Hepatocyte (in vitro differentiated cells): ENCODE measurements around the gene DPYD. TPM values are rescaled to one million over a fixed set of nuclear protein-coding genes. Genes with fewer than 3 reads are reported as not detected.

Source experiments
- DNase-seq: peaks from one replicate; pipeline ENCODE4 v3.0.0-alpha.2; 2016; ENCODE audit warnings: low spot score
- H2AFZ ChIP-seq: fragments of 200-600 bp; sonication (generic); 2 replicates; pipeline ENCODE4 v1.6.0; 2016; ENCODE audit warnings: antibody characterized with exemption, mild to moderate bottlenecking
- H3K27ac ChIP-seq: fragments of 200-600 bp; sonication (generic); 2 replicates; pipeline ENCODE4 v1.5.1; 2016; ENCODE audit warnings: mild to moderate bottlenecking
- H3K27me3 ChIP-seq: fragments of 200-600 bp; sonication (generic); 2 replicates; pipeline ENCODE4 v1.6.1; 2016
- H3K36me3 ChIP-seq: fragments of 200-600 bp; sonication (generic); replicated peaks from 2 replicates; pipeline ENCODE4 v1.5.1; 2016; ENCODE audit warnings: low read depth; ENCODE audit not compliant: insufficient read depth
- H3K4me1 ChIP-seq: fragments of 200-600 bp; sonication (generic); 2 replicates; pipeline ENCODE4 v1.5.1; 2016; ENCODE audit warnings: mild to moderate bottlenecking, moderate library complexity; ENCODE audit not compliant: insufficient read depth
- H3K4me2 ChIP-seq: fragments of 200-600 bp; sonication (generic); 2 replicates; pipeline ENCODE4 v1.6.0; 2016
- H3K4me3 ChIP-seq: fragments of 200-600 bp; sonication (generic); 2 replicates; pipeline ENCODE4 v1.5.1; 2016; ENCODE audit warnings: mild to moderate bottlenecking
- H3K79me2 ChIP-seq: fragments of 200-600 bp; sonication (generic); 2 replicates; pipeline ENCODE4 v1.6.0; 2017; ENCODE audit warnings: mild to moderate bottlenecking
- H3K9me2 ChIP-seq: fragments of 200-600 bp; sonication (generic); replicated peaks from 2 replicates; pipeline ENCODE4 v1.6.0; 2017; ENCODE audit warnings: mild to moderate bottlenecking; ENCODE audit not compliant: insufficient read depth
- H3K9me3 ChIP-seq: fragments of 200-600 bp; sonication (generic); 2 replicates; pipeline ENCODE4 v1.5.1; 2016; ENCODE audit warnings: low read depth, mild to moderate bottlenecking
- H4K20me1 ChIP-seq: fragments of 200-600 bp; sonication (generic); 2 replicates; pipeline ENCODE4 v1.6.0; 2016; ENCODE audit warnings: mild to moderate bottlenecking; ENCODE audit not compliant: insufficient read depth, poor library complexity, severe bottlenecking
- CTCF ChIP-seq: fragments of 200-600 bp; sonication (generic); IDR thresholded peaks from 2 replicates; pipeline ENCODE4 v1.5.1; 2016; ENCODE audit warnings: antibody characterized with exemption, mild to moderate bottlenecking; ENCODE audit not compliant: poor library complexity
- EZH2 ChIP-seq: fragments of 200-600 bp; sonication (generic); IDR thresholded peaks from 2 replicates; pipeline ENCODE4 v1.6.1; 2016; ENCODE audit warnings: antibody characterized with exemption, mild to moderate bottlenecking, borderline replicate concordance
- EZH2phosphoT487 ChIP-seq: fragments of 200-600 bp; sonication (generic); IDR thresholded peaks from one replicate; pipeline ENCODE4 v1.6.1; 2018; ENCODE audit warnings: antibody characterized with exemption, mild to moderate bottlenecking, low read depth, moderate library complexity; ENCODE audit not compliant: unreplicated experiment, severe bottlenecking
- WGBS: methylation state at CpG from one replicate; pipeline ENCODE4 v1.1.6; 2016; ENCODE audit warnings: low lambda C conversion rate; ENCODE audit errors: missing lambda C conversion rate; 5-methylcytosine and 5-hydroxymethylcytosine counted together
- polyA plus RNA-seq: library from polyadenylated mRNA; unstranded; fragments of >200 nt; fragmentation: Nextera tagmentation; extraction: Ambion mirVana; gene quantifications from 2 replicates; pipeline ENCODE4 v1.2.1, GENCODE V29; 2016
- total RNA-seq: library from RNA; depleted of rRNA; stranded (reverse); fragments of >200 nt; gene quantifications from 2 replicates; pipeline ENCODE4 v1.2.3, GENCODE V29; 2014

Gene DPYD
- total and polyA plus RNA-seq, 2 experiments from 2014 or later = 7.5 to 21.8 TPM

- H3K9me3 ChIP-seq = no peaks in the 10 kb centered on the region
- H3K27ac ChIP-seq = no peak overlapping the region
- H3K79me2 ChIP-seq = no peaks in the 10 kb centered on the region
- no peaks in the 10 kb centered on the region for H3K4me1 ChIP-seq
- TF ChIP-seq CTCF (no peak), EZH2phosphoT487 (no peak), EZH2 (no peak)
- H3K4me2 ChIP-seq = no peak overlapping the region
- H3K27me3 ChIP-seq = no peaks in the 10 kb centered on the region
- H3K36me3 ChIP-seq = no peaks in the 10 kb centered on the region
- no peaks in the 10 kb centered on the region for H4K20me1 ChIP-seq
- DNase-seq = no peak
- H2AFZ ChIP-seq = no peak overlapping the region
- H3K9me2 ChIP-seq = no peaks in the 10 kb centered on the region
- no peak overlapping the region for H3K4me3 ChIP-seq
- WGBS = 78% methylated on average over 1 of the region's 1 CpG
Measured at GRCh38 chr1:97529600-97529999, 391.2 kb downstream of the DPYD start.

- Histone ChIP-seq H4K20me1 (no peaks in the 10 kb centered on the region), H3K36me3 (no peaks in the 10 kb centered on the region), H3K4me2 (no peak overlapping the region), H3K4me1 (no peaks in the 10 kb centered on the region), H2AFZ (no peak overlapping the region), H3K9me2 (no peaks in the 10 kb centered on the region), H3K79me2 (no peaks in the 10 kb centered on the region), H3K4me3 (no peak overlapping the region), H3K27ac (no peak overlapping the region), H3K9me3 (no peaks in the 10 kb centered on the region), H3K27me3 (no peaks in the 10 kb centered on the region)
- TF ChIP-seq EZH2 = no peak
- TF ChIP-seq EZH2phosphoT487 = no peak
- no peak for TF ChIP-seq CTCF
- WGBS = 94% methylated on average over 4 of the region's 4 CpGs
- no peak for DNase-seq
Measured at GRCh38 chr1:97524211-97524610, 396.6 kb downstream of the DPYD start.

GRCh38 chr1:97516588-97516987, 404.2 kb downstream of the DPYD start:
- Histone ChIP-seq H3K4me1 (no peaks in the 10 kb centered on the region), H4K20me1 (no peaks in the 10 kb centered on the region), H3K27me3 (no peaks in the 10 kb centered on the region), H3K36me3 (no peaks in the 10 kb centered on the region), H3K27ac (no peak overlapping the region), H3K4me2 (no peak overlapping the region), H2AFZ (no peak overlapping the region), H3K9me3 (no peaks in the 10 kb centered on the region), H3K4me3 (no peak overlapping the region), H3K9me2 (no peaks in the 10 kb centered on the region), H3K79me2 (no peaks in the 10 kb centered on the region)
- WGBS = 96% methylated on average over 2 of the region's 2 CpGs
- DNase-seq = no peak
- TF ChIP-seq EZH2 (no peak), CTCF (no peak), EZH2phosphoT487 (no peak)

- DNase-seq = no peak
- Histone ChIP-seq H3K4me1 (no peaks in the 10 kb centered on the region), H3K9me3 (no peaks in the 10 kb centered on the region), H3K27ac (no peak overlapping the region), H4K20me1 (no peaks in the 10 kb centered on the region), H3K79me2 (no peaks in the 10 kb centered on the region), H3K27me3 (no peaks in the 10 kb centered on the region), H3K4me2 (no peak overlapping the region), H3K9me2 (no peaks in the 10 kb centered on the region), H3K36me3 (no peaks in the 10 kb centered on the region), H2AFZ (no peak overlapping the region), H3K4me3 (no peak overlapping the region)
- no peak for TF ChIP-seq EZH2
- no peak for TF ChIP-seq EZH2phosphoT487
- no peak for TF ChIP-seq CTCF
- 72% methylated on average over 7 of the region's 7 CpGs for WGBS
Measured at GRCh38 chr1:97508653-97509218, 412.1 kb downstream of the DPYD start.
